Cardiac fibroblast (primary cell): ENCODE data around the gene SFXN4.
A peak's percentile ranks its signal among the peaks of the same experiment; 100 is the strongest.
"Not testable (repeated sequence)": the region's sequence is repeated elsewhere in the genome, so short reads cannot be mapped to it uniquely, and the experiment has no call there.

Source experiments
- DNase-seq, 2 donors: peaks; one replicate each; pipeline versions ENCODE4 v3.0.0 to v3.0.0-alpha.2; 2010; ENCODE audit warnings: low read depth in 2 of 2
- H3K4me3 ChIP-seq, 2 donors: replicated peaks in 1 of 2; 1 replicate in 1 of 2; 2 replicates in 1 of 2; pipeline ENCODE4 v1.5.1; 2011; ENCODE audit warnings: low read depth in 2 of 2, low read length in 2 of 2, mild to moderate bottlenecking in 2 of 2, moderate library complexity in 1 of 2
- CTCF ChIP-seq: IDR thresholded peaks from one replicate; pipeline ENCODE4 v1.5.1; 2011; ENCODE audit warnings: low read depth, mild to moderate bottlenecking, low read length, inconsistent platforms

Gene SFXN4

GRCh38 chr10:119103241-119103902, 62.1 kb downstream of the SFXN4 start:
- no peak overlapping the region for H3K4me3 ChIP-seq
- DNase-seq, result no peak

GRCh38 chr10:119101366-119102098, 64.0 kb downstream of the SFXN4 start:
- TF ChIP-seq CTCF, result no peak
- no peak overlapping the region for H3K4me3 ChIP-seq
- DNase-seq, result no peak

More at GRCh38 chr10:119103241-119103902, 62.1 kb downstream of the SFXN4 start:
- TF ChIP-seq CTCF, result no peak

- no peak overlapping the region for H3K4me3 ChIP-seq
- DNase-seq, result peak; percentile 33 to 57
- no peak for TF ChIP-seq CTCF
Measured at GRCh38 chr10:119100434-119101238, 64.9 kb downstream of the SFXN4 start.

GRCh38 chr10:119098576-119098975, 66.9 kb downstream of the SFXN4 start:
- H3K4me3 ChIP-seq, result no peak overlapping the region
- no peak for DNase-seq
- no peak for TF ChIP-seq CTCF

- not testable (repeated sequence) for H3K4me3 ChIP-seq, DNase-seq
Measured at GRCh38 chr10:119096641-119097415, 68.7 kb downstream of the SFXN4 start.

GRCh38 chr10:119095640-119096039, 69.9 kb downstream of the SFXN4 start:
- DNase-seq, result no peak
- no peak overlapping the region for H3K4me3 ChIP-seq
- TF ChIP-seq CTCF, result no peak
